ENCODE data around the gene FCER1G.
"Not testable (repeated sequence)": the region's sequence is repeated elsewhere in the genome, so short reads cannot be mapped to it uniquely, and the experiment has no call there.

The FCER1G gene

DNA sequence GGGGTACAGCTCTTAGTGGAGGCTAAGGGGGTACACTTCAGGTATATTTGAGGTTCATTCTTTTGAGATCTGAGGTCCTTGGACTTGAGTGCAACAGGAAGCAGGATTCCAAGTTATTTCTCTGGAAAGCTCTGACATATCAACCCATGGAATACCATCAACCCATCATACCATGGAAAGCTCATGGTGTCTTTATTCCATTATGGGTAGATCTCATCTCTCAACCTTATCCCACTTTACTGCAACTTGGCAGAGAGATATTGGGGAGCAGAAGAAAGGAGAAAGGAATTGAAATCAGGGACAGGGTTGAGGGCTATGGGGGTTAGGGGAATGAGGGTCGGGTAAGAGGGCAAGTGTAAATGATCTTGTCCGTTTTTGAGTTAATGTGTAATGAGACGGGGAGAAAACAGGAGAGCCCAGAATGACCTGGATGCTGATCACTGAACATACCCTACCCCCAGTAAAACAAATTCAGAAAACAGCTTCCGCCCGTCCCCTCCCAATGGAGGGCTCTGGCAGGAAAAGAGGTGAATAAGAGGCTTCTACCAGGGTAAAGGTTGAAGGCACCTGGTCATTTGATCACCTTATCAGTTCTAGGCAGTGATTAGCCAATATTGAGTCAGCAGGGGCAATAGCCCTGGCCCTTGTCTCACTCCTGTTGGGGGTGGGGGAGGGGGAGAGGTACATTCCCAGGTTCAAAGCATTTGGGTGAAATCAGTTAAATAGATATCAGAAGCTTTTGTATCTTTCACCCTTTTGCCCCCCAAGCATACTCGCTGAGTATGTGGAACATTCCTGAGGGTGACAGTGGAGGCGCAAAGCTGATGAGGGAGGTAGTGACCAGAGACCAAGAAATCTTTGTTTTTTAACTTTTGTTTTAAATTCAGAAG lies 9.0 kb downstream of the FCER1G start:
- Mint-ChIP-seq H3K4me1 (peaks cover 24% of the 10 kb centered on the region), H3K36me3 (ENCODE audit: low read depth) (peaks cover 7% of the 10 kb centered on the region), H3K27ac (no peak overlapping the region), H3K27me3 (ENCODE audit: low read depth) (peaks cover 4% of the 10 kb centered on the region), H3K4me3 (no peak overlapping the region), H3K9me3 (no peaks in the 10 kb centered on the region)
- no peak for TF ChIP-seq CTCF (IDR thresholded peaks at IDR 0.05; ENCODE audit: unreplicated experiment in 3 of 3)

- H3K9me3 Mint-ChIP-seq; H3K36me3 Mint-ChIP-seq (ENCODE audit: low read depth); H3K27me3 Mint-ChIP-seq (ENCODE audit: low read depth); H3K4me3 Mint-ChIP-seq; H3K27ac Mint-ChIP-seq: not testable (repeated sequence)
- peaks cover 24% of the 10 kb centered on the region for H3K4me1 Mint-ChIP-seq
Measured at GRCh38 chr1:161224695-161225087, 9.6 kb downstream of the FCER1G start.

DNA sequence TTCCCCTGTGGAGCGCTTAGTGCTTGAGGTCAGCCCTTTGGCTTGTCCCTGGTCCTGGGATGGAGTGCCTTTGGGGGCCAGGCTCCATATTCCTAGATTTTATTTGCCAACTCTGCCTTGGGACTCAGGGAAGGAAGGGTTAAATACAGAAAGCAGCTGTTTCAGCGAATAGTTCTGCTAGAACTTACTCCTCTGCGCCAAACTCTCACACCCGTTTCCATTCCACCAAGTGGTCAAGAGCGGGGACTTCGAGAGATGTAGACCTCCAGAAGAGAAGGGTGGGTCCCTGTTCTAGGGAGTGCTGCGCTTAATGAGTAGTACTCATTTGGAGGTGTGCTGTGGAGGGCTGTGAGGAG lies 10.1 kb downstream of the FCER1G start:
- peaks cover 4% of the 10 kb centered on the region for H3K27me3 Mint-ChIP-seq (ENCODE audit: low read depth)
- peak overlapping the region; percentile 70 to 100 (median 96) for H3K4me3 Mint-ChIP-seq
- H3K9me3 Mint-ChIP-seq: no peaks in the 10 kb centered on the region
- peaks cover 7% of the 10 kb centered on the region for H3K36me3 Mint-ChIP-seq (ENCODE audit: low read depth)
- peak overlapping the region; percentile 55 to 87 (median 83) for H3K27ac Mint-ChIP-seq
- no peak for TF ChIP-seq CTCF (IDR thresholded peaks at IDR 0.05; ENCODE audit: unreplicated experiment in 3 of 3)
- peaks cover 24% of the 10 kb centered on the region for H3K4me1 Mint-ChIP-seq

- Mint-ChIP-seq H3K36me3 (ENCODE audit: low read depth) (peaks cover 8% of the 10 kb centered on the region), H3K9me3 (no peaks in the 10 kb centered on the region), H3K27ac (peak within 1 kb of the TSS; percentile 55 to 87 (median 83)), H3K27me3 (ENCODE audit: low read depth) (peaks cover 4% of the 10 kb centered on the region), H3K4me3 (peak within 1 kb of the TSS; percentile 94 to 100 (median 96)), H3K4me1 (peaks cover 24% of the 10 kb centered on the region)
- TF ChIP-seq CTCF (IDR thresholded peaks at IDR 0.05; ENCODE audit: unreplicated experiment in 3 of 3): peak; percentile 35 to 51 (median 35)
Measured at GRCh38 chr1:161225534-161226319, 10.6 kb downstream of the FCER1G start, which contains the start of gene TOMM40L. Gene TOMM40L (plus strand): TSS chr1:161226060. CDS start chr1:161226490, 430 bp downstream.

DNA sequence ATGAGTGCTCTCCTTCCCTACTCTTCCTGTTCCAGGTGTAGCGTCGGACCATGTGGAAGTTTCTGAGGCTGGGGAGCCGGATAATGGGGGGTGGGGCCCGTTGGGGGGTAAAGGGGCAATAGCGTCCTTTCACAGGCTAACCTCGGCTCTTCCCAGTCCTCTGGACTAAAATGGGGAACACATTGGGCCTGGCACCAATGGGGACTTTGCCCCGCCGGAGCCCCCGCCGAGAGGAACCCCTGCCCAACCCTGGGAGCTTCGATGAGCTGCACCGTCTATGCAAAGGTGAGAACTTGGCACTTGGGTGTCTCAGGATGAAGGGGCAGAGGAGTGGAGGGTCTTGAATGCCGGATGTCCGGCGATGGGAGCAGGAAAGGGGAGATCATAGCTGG lies 11.2 kb downstream of the FCER1G start:
- H3K27me3 Mint-ChIP-seq (ENCODE audit: low read depth): peaks cover 4% of the 10 kb centered on the region
- H3K27ac Mint-ChIP-seq: peak overlapping the region in 2 of 3 experiments; percentile 55 to 83
- peaks cover 24% of the 10 kb centered on the region for H3K4me1 Mint-ChIP-seq
- no peaks in the 10 kb centered on the region for H3K9me3 Mint-ChIP-seq
- H3K36me3 Mint-ChIP-seq (ENCODE audit: low read depth): peaks cover 10% of the 10 kb centered on the region
- no peak for TF ChIP-seq CTCF (IDR thresholded peaks at IDR 0.05; ENCODE audit: unreplicated experiment in 3 of 3)
- H3K4me3 Mint-ChIP-seq: peak overlapping the region; percentile 94 to 100 (median 96)

- Mint-ChIP-seq H3K27me3 (ENCODE audit: low read depth) (peaks cover 4% of the 10 kb centered on the region), H3K27ac (peak overlapping the region in 2 of 3 experiments; percentile 8 to 55), H3K9me3 (no peaks in the 10 kb centered on the region), H3K4me3 (peak overlapping the region; percentile 94 to 100 (median 96)), H3K4me1 (peaks cover 24% of the 10 kb centered on the region), H3K36me3 (ENCODE audit: low read depth) (peaks cover 10% of the 10 kb centered on the region)
- TF ChIP-seq CTCF (IDR thresholded peaks at IDR 0.05; ENCODE audit: unreplicated experiment in 3 of 3): no peak
Measured at GRCh38 chr1:161226759-161227158, 11.7 kb downstream of the FCER1G start.
